NCI-H2107 treated with DMSO at 0.1 percent for 48 hours (cell line): ENCODE results near the gene GPHN.
"Not testable (repeated sequence)": the region's sequence is repeated elsewhere in the genome, so short reads cannot be mapped to it uniquely, and the experiment has no call there.

Experiments
- DNase-seq: peaks from one replicate; lab custom pipeline; 2025; ENCODE audit not compliant: unreplicated experiment; lab: John Stamatoyannopoulos, UW

GPHN gene

GRCh38 chr14:66501592-66501991, 6.4 kb upstream of the GPHN start:
- DNase-seq = no peak

- not testable (repeated sequence) for DNase-seq
Observed at GRCh38 chr14:66502836-66503235, 5.1 kb upstream of the GPHN start.

GRCh38 chr14:66503532-66503931, 4.4 kb upstream of the GPHN start:
- DNase-seq = no peak

- peak; percentile 90 for DNase-seq
Observed at GRCh38 chr14:66507181-66507721, 696 bp upstream of the GPHN start.

GRCh38 chr14:66508547-66508845, 549 bp downstream of the GPHN start:
- DNase-seq = no peak

GRCh38 chr14:66508846-66509621, 1.1 kb downstream of the GPHN start:
- DNase-seq = no peak

GRCh38 chr14:66509874-66510273, 1.9 kb downstream of the GPHN start:
- no peak for DNase-seq

DNA sequence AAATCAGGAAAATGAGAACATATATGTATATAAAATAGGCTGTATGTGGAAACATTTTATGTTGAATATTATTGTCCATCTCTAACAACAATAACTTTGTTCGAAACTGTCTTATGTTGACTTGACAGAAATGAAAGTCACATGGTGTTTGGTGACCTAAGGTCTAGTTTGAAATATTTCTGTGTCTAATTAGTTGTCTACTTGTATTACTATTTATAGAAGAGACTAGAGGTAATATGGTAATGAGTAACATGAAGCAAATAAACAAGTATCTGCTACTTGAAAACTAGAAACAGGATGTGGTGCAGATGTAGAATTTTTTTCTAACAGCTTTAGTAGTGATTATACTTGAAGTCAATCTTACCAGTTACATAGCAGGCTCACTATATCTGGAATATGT, 3.9 kb downstream of the GPHN start:
- DNase-seq = no peak

DNA sequence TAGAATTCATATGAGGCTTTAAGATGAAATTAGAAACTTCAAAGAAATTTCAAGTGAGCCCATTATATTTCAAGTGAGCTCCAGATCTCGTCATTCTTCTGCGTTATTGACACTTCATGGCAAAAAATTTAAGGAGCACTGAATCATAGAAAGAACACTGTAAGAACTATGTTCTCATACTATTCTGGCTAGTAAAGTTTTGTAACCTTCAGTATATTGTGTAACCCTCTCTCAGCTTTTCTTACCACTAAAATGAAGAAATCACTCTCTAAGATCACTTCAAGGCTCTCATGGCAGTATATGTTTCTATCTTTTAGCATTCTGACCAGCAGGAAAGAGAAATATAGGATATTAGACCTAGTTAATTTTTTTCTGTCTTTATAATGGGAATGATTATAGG, 6.3 kb downstream of the GPHN start:
- DNase-seq = no peak

- no peak for DNase-seq
Observed at GRCh38 chr14:66530526-66530925, 22.6 kb downstream of the GPHN start.

DNA sequence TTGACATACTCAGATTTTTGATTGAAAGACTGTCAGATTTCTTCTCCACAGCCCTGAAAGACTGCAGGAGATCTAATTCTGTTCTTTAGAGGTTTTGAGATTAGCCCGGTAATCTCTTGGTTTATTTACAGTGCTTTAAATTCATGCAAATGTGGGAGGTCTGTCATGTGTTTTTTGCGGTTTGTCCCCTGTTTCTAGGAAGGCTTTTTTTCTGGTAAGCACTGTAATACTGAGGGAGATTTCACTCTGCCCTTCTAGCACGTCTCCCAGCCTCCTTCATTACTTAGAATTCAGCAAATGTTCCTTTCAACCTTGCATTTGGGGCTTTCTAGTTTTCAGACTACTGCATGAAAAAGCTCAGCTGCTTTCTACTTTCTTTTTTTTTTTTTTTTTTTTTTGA, 31.1 kb downstream of the GPHN start:
- no peak for DNase-seq

DNA sequence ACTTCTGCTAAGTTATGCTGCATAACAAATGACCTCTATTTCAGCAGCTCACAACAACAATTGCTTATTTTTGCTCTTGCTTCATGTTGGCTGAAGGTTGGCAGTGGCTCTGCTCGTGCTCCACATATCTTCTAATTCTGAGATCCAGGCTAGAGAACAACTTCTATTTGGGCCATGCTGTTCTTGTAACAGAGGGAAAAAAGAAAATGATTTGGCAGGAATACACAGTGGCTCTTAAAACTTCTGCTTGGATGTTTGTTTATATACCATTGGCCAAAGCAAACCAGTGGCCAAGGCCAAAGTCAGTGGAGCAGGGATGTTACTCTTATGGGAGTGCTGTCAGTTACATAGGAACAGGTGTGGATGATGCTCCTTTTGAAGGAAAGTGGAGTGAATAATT, 32.1 kb downstream of the GPHN start:
- DNase-seq = no peak

DNA sequence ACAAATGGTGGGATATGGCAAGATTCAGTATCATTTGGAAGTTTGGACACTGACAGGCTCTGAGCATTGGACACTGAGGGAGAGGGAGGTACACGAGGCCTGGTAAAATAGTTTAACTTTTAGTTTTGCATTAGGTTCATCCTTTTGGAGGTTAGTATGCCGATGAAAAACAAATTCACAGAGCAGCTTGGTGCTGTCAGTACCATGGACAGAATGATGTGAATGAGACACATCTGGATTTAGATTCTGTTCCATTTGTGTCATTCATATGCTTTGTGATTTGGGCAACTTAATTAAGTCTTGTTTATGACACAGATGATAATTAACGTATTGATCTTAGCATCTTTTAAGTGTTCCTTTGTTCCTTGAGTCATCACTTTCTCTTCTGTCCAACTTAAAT, 33.7 kb downstream of the GPHN start:
- no peak for DNase-seq

- no peak for DNase-seq
Observed at GRCh38 chr14:66543996-66544395, 36.0 kb downstream of the GPHN start.

- DNase-seq = not testable (repeated sequence)
Observed at GRCh38 chr14:66545191-66545590, 37.2 kb downstream of the GPHN start.

DNA sequence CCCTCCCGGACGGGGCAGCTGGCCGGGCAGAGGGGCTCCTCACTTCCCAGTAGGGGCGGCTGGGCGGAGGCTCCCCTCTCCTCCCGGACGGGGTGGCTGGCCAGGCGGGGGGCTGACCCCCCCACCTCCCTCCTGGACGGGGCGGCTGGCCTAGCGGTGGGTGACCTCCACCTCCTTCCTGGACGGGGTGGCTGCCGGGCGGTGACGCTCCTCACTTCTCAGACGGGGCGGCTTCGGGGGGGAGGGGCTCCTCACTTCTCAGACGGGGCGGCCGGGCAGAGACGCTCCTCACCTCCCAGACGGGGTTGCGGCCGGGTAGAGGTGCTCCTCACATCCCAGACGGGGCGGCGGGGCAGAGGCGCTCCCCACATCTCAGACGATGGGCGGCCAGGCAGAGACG, 37.8 kb downstream of the GPHN start:
- not testable (repeated sequence) for DNase-seq

DNA sequence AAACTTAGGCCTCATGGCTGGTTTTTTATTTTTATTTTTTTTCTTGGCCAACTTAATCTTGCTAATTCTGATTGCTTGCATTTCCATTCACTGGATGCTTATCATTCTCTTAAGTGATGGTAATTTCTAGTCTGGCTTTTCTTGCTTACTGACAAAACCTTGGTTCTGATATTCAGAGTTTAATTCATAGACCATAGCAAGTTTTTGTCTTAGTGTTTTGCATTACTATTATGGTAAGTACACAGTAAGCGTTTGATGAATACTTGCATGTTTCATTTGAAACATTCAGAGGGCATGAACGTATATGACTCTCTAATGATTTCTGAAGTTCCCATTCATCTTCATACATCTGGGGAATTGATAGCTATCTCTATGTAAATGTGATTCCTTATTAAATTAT, 55.8 kb downstream of the GPHN start:
- DNase-seq = no peak

- DNase-seq = no peak
Observed at GRCh38 chr14:66568220-66568619, 60.3 kb downstream of the GPHN start.

- DNase-seq = no peak
Observed at GRCh38 chr14:66572826-66573225, 64.9 kb downstream of the GPHN start.

DNA sequence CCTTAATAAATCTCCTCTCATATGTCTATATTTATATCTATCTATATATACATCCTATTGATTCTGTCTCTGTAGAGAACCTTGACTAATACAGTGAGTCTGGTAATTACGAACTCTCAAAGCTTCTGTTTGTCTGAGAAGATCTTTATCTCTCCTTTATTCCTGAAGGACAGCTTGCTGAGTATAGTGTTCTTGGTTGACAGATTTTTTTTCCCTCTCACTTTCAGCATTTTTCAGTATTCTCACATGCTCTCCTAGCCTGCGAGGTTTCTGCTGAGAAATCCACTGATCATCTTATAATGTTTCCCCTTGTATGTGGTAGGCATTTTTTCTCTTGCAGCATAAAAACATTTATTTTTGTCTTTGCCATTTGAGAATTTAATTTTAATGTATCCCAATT, 67.1 kb downstream of the GPHN start:
- DNase-seq = no peak

DNA sequence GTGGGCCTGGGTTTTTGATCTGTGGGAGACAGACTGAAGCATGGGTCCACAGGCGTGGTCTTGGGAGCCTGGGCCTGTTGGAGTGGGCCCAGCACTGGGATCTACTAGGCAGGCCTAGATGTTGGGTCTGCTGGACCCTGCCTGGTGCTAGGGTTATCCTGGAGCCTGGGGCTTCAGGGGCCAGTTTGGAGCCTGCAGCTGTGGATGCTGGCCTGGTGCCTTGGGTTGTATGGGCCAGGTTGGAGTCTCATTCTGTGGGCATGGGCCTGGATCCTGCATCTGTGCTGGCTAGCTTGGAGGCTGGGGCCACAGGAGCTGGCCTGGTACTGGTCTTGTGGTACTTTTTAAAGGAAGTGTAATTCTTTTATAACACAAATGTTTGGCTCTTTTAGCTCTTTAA, 68.0 kb downstream of the GPHN start:
- DNase-seq = no peak

DNA sequence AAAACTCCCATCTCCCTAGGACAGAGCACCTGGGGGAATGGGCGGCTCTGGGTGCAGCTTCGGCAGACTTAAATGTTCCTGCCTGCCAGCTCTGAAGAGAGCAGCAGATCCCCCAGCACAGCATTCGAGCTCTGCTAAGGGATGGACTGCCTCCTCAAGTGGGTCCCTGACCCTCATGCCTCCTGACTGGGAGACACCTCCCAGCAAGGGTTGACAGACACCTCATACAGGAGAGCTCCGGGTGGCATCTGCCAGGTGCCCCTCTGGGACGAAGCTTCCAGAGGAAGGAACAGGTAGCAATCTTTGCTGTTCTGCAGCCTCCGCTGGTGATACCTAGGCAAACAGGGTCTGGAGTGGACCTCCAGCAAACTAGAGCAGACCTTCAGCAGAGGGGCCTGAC, 79.8 kb downstream of the GPHN start:
- DNase-seq = not testable (repeated sequence)

- no peak for DNase-seq
Observed at GRCh38 chr14:66595394-66595793, 87.4 kb downstream of the GPHN start.
